ENCODE measurements around the gene ATRIP. TPM values are rescaled to one million over a fixed set of nuclear protein-coding genes. Genes with fewer than 3 reads are reported as not detected.

ATRIP gene
- total RNA-seq, 4 donors from 2014 or later = 5.3 to 11.5 (median 7.5) TPM

DNA sequence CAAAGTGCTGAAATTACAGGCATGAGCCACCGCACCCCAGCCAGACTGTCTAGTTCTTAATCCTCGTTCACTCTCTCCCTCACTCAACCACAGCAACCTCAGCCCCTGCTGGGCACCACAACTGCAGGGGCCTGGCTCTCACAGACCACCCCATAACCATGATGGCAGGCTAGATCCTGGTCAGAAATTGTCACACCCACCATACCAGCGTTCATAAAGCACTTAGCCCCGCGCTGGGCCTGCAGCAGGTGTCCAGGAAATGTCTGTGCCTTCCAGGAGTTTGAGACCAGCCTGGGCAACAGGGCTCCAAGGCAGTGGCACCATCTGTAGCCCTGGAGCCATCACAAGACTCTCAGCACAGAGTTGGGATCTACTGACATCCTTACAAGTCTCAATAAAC lies 55.6 kb downstream of the ATRIP start:
- intact Hi-C loops (cut with DNase I; ENCODE audit: low total_unique reads) = no loop called here
- no peak for DNase-seq
- no peaks in the 10 kb centered on the region for H3K36me3 ChIP-seq
- H3K9me3 ChIP-seq = no peaks in the 10 kb centered on the region
- peak overlapping the region; percentile 94 to 97 for H3K27ac ChIP-seq
- no peaks in the 10 kb centered on the region for H3K27me3 ChIP-seq
- no peaks in the 10 kb centered on the region for H3K4me1 ChIP-seq
- no peak overlapping the region for H3K4me3 ChIP-seq
- TF ChIP-seq, protein P1, sequence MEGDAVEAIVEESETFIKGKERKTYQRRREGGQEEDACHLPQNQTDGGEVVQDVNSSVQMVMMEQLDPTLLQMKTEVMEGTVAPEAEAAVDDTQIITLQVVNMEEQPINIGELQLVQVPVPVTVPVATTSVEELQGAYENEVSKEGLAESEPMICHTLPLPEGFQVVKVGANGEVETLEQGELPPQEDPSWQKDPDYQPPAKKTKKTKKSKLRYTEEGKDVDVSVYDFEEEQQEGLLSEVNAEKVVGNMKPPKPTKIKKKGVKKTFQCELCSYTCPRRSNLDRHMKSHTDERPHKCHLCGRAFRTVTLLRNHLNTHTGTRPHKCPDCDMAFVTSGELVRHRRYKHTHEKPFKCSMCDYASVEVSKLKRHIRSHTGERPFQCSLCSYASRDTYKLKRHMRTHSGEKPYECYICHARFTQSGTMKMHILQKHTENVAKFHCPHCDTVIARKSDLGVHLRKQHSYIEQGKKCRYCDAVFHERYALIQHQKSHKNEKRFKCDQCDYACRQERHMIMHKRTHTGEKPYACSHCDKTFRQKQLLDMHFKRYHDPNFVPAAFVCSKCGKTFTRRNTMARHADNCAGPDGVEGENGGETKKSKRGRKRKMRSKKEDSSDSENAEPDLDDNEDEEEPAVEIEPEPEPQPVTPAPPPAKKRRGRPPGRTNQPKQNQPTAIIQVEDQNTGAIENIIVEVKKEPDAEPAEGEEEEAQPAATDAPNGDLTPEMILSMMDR (IDR thresholded peaks at IDR 0.05) = no peak
- TF ChIP-seq POLR2A (IDR thresholded peaks at IDR 0.05) = no peak

DNA sequence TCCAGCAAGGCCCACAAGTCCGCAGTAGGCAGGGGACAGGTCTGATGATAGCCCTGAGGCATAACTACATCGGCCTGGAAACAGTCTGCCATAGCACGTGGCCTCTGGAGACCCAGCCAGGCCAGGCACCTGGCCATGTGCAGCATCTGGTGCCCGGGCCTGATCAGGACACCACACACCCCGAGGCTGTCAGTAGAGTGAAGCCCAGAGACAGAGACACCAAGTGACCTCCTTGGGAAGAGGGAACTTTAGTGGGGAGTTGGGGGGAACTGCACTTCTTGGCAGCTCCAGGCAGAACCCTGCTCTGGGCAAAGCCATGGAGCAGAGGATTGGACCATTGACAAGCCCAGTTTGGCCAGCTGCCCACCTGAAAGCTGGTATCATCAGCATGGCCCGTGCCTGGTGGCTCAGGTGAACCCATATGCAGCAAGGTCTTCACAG lies 56.2 kb downstream of the ATRIP start:
- H3K9me3 ChIP-seq = no peaks in the 10 kb centered on the region
- H3K4me3 ChIP-seq = peak overlapping the region in 1 of 2 donors; percentile 69
- H3K36me3 ChIP-seq = no peaks in the 10 kb centered on the region
- H3K27me3 ChIP-seq = no peaks in the 10 kb centered on the region
- intact Hi-C loops (cut with DNase I; ENCODE audit: low total_unique reads) = no loop called here
- peak overlapping the region; percentile 94 to 97 for H3K27ac ChIP-seq
- TF ChIP-seq, protein P1 (IDR thresholded peaks at IDR 0.05) = no peak
- no peak for TF ChIP-seq POLR2A (IDR thresholded peaks at IDR 0.05)
- DNase-seq = peak; percentile 46 to 57
- H3K4me1 ChIP-seq = no peaks in the 10 kb centered on the region

DNA sequence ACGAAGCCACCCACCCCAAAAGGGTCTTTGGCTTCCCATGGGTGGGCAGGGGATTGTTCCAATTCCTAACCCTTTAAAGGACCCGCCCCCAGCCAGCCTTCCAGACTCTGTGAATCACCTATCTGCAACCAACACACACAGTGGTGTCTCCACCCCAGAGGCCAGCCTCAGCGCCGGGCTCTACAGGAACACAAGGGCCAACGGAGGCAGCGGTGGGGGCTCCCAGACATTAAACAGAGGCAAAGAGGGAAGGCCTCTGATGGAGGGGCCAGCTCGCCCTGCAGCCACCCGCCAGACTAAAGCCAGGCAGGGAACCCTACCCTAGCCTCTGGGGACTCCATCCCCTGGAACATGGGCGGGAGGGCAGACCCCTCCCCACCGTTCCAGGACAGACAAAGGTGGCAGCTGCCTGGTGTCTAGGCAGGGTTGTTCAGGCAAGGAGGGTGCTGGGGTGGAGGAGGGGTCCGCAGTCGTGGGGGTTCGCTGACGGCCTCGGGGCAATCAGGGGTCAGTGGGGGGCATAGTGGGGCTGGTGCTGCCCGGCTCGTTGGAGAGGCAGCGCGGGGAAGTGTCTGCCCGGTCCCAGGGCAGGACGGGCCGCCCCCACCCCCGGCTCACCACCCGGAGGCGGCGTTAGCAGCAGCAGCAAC lies 57.0 kb downstream of the ATRIP start:
- no peak for TF ChIP-seq POLR2A (IDR thresholded peaks at IDR 0.05)
- TF ChIP-seq, protein P1 (IDR thresholded peaks at IDR 0.05) = no peak
- H3K27ac ChIP-seq = peak overlapping the region; percentile 94 to 97
- no peaks in the 10 kb centered on the region for H3K36me3 ChIP-seq
- H3K9me3 ChIP-seq = no peaks in the 10 kb centered on the region
- intact Hi-C loops (cut with DNase I; ENCODE audit: low total_unique reads) = no loop called here
- no peaks in the 10 kb centered on the region for H3K27me3 ChIP-seq
- DNase-seq = peak; percentile 61 to 66
- H3K4me1 ChIP-seq = no peaks in the 10 kb centered on the region
- peak overlapping the region; percentile 65 to 69 for H3K4me3 ChIP-seq

DNA sequence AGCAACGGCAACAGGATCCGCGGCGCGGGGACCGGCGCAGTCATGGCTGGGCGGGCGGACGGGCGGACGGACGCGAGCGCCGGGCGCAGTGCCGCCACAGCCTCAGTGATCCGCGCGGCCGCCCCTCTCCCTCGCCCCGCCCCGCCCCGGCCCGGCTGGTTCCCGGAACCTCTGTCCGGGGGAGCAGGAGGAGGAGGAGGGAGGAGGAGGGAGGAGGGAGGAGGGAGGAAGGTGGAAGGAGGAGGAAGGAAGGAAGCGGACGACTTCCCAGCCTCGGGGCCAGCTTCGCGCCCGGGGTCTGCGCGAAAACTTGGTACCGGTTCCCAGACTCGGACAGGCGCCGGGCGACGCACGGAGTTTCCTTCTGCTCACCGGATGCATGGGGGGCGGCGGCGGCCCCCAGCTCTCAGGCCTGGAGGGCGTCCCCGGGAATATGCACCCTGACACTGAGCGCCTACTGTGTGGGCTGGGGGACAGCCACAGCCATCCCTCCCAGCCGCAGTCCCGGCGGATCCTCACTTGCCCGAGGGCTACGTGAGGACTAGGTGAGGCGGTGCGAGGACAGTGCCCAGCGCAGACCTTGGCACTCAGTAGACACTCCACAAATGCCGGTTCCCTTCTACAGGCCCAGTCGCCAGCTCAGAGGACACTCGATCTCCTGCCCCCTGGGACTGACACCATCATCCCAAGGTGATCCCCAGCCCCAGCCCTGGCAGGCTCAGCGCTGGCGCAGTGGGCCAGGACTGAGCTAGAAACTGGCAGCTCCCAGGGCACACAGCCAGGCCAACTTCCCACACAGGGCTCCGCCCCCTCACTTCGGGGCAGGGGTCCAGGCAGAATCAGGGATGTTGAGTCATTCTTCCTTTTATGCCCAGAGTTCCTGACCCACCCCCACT lies 57.8 kb downstream of the ATRIP start, which contains the start of gene SHISA5:
Gene SHISA5 (minus strand): TSS at position 124 of the 896 bp plus-strand sequence. CDS start 80 bp downstream, at position 44.
- intact Hi-C loops (cut with DNase I; ENCODE audit: low total_unique reads) = no loop called here
- peak; percentile 88 to 89 for DNase-seq
- H3K36me3 ChIP-seq = no peaks in the 10 kb centered on the region

More for the DNA sequence above, 57.8 kb downstream of the ATRIP start, which contains the start of gene SHISA5:
- TF ChIP-seq, protein P1 (IDR thresholded peaks at IDR 0.05) = no peak
- TF ChIP-seq POLR2A (IDR thresholded peaks at IDR 0.05) = peak; percentile 25 to 39
- H3K27ac ChIP-seq = peak within 1 kb of the TSS; percentile 94 to 97
- no peaks in the 10 kb centered on the region for H3K27me3 ChIP-seq
- H3K9me3 ChIP-seq = no peaks in the 10 kb centered on the region
- peak within 1 kb of the TSS; percentile 65 to 69 for H3K4me3 ChIP-seq
- H3K4me1 ChIP-seq = no peaks in the 10 kb centered on the region

Data from uterus (tissue), 4 donors.